GM21786 (cell line): Measurements from ENCODE around the gene PRKCE.

Experiments
- ATAC-seq: cut with Tn5 transposase; IDR thresholded peaks from one replicate; pipeline ENCODE4 v1.9.1; 2021; ENCODE audit not compliant: unreplicated experiment

Gene PRKCE

GRCh38 chr2:46003903-46004473, 352.5 kb downstream of the PRKCE start:
- no peak for ATAC-seq

GRCh38 chr2:46006473-46007025, 355.1 kb downstream of the PRKCE start:
- ATAC-seq: no peak

- no peak for ATAC-seq
These were observed 355.9 kb downstream of the PRKCE start for GRCh38 chr2:46007412-46007811.

- ATAC-seq: no peak
These were observed 356.8 kb downstream of the PRKCE start for GRCh38 chr2:46008091-46008870.

GRCh38 chr2:46009315-46009714, 357.8 kb downstream of the PRKCE start:
- ATAC-seq: no peak

GRCh38 chr2:46009772-46010171, 358.3 kb downstream of the PRKCE start:
- ATAC-seq: no peak

- no peak for ATAC-seq
These were observed 358.9 kb downstream of the PRKCE start for GRCh38 chr2:46010223-46010924.

- ATAC-seq: no peak
These were observed 359.5 kb downstream of the PRKCE start for GRCh38 chr2:46010925-46011490.

GRCh38 chr2:46012618-46013240, 361.3 kb downstream of the PRKCE start:
- no peak for ATAC-seq

GRCh38 chr2:46013726-46014125, 362.3 kb downstream of the PRKCE start:
- no peak for ATAC-seq

GRCh38 chr2:46014911-46015654, 363.6 kb downstream of the PRKCE start:
- no peak for ATAC-seq

GRCh38 chr2:46015671-46016070, 364.2 kb downstream of the PRKCE start:
- ATAC-seq: no peak

GRCh38 chr2:46016091-46016490, 364.6 kb downstream of the PRKCE start:
- ATAC-seq: no peak

- no peak for ATAC-seq
These were observed 367.5 kb downstream of the PRKCE start for GRCh38 chr2:46018773-46019591.

GRCh38 chr2:46020416-46020815, 368.9 kb downstream of the PRKCE start:
- no peak for ATAC-seq

GRCh38 chr2:46023165-46023854, 371.8 kb downstream of the PRKCE start:
- ATAC-seq: no peak

- no peak for ATAC-seq
These were observed 372.8 kb downstream of the PRKCE start for GRCh38 chr2:46024146-46024779.

GRCh38 chr2:46025081-46025480, 373.6 kb downstream of the PRKCE start:
- no peak for ATAC-seq
